Transverse colon (tissue), 4 donors: ENCODE data around the gene ACSL4. TPM values are rescaled to one million over a fixed set of nuclear protein-coding genes. Genes with fewer than 3 reads are reported as not detected.

Experiments used
- DNase-seq: peaks from one replicate; pipeline ENCODE4 v3.0.0-alpha.2; 2019
- H3K27ac ChIP-seq, 4 donors: fragments of 200-600 bp; sonication (generic); 2 replicates each; pipeline ENCODE4 v1.5.1; 2016 to 2018; ENCODE audit warnings: inconsistent platforms in 4 of 4
- H3K27me3 ChIP-seq: fragments of 200-600 bp; sonication (generic); 2 replicates; pipeline ENCODE4 v1.5.1; 2017; ENCODE audit warnings: inconsistent platforms
- H3K36me3 ChIP-seq, 4 donors: fragments of 200-600 bp; sonication (generic); 2 replicates each; pipeline ENCODE4 v1.5.1; 2017 to 2019; ENCODE audit warnings: inconsistent platforms in 4 of 4
- H3K4me1 ChIP-seq, 4 donors: fragments of 200-600 bp; sonication (generic); 2 replicates each; pipeline ENCODE4 v1.5.1; 2017 to 2020; ENCODE audit warnings: inconsistent platforms in 4 of 4
- H3K4me3 ChIP-seq, 4 donors: fragments of 200-600 bp; sonication (generic); 1 replicate in 1 of 4; 2 replicates in 3 of 4; pipeline versions ENCODE4 v1.5.1 to v1.6.1; 2017 to 2019; ENCODE audit warnings: inconsistent platforms in 4 of 4
- H3K9me3 ChIP-seq, 2 donors: fragments of 200-600 bp; sonication (generic); 2 replicates each; pipeline ENCODE4 v1.5.1; 2017 to 2019; ENCODE audit warnings: inconsistent platforms in 2 of 2
- EP300 ChIP-seq: sonication (generic); formaldehyde crosslinking; IDR thresholded peaks from one replicate; pipeline ENCODE4 v1.6.1; 2017; ENCODE audit warnings: antibody characterized with exemption, low read depth
- POLR2A ChIP-seq: fragments of 450-650 bp; IDR thresholded peaks from one replicate; pipeline ENCODE4 v1.6.1; 2016; ENCODE audit warnings: antibody characterized with exemption, mild to moderate bottlenecking, moderate library complexity
- POLR2AphosphoS5 ChIP-seq, 3 donors: sonication (generic); formaldehyde crosslinking; IDR thresholded peaks; one replicate each; pipeline ENCODE4 v1.6.1; 2016; ENCODE audit warnings: antibody characterized with exemption in 3 of 3
- WGBS, 2 donors: methylation state at CpG; one replicate each; pipeline ENCODE4 v1.1.5; 2018; ENCODE audit warnings: low coverage in 1 of 2; 5-methylcytosine and 5-hydroxymethylcytosine counted together
- in situ Hi-C, 4 donors: fragments of 200-750 bp; cut with MboI; loops; one replicate each; pipeline versions ENCODE4 v1.15.0 to v1.15.1; 2017; ENCODE audit warnings: low sequenced_read_pairs in 3 of 4, low pct_ligation_motif_present in 1 of 4, low pct_unique_long_range_greater_than_20kb in 1 of 4
- intact Hi-C: fragments of 100-400 bp; cut with DNase I; formaldehyde crosslinking; loops from one replicate; pipeline ENCODE4 v1.15.1; 2023; ENCODE audit warnings: low total_unique reads
- total RNA-seq, 4 donors: library from RNA; depleted of rRNA; stranded (reverse); fragments of >200 nt; gene quantifications; one replicate each; pipeline ENCODE4 v1.1.0, GENCODE V29; 2016
- TF ChIP-seq, protein P1 (sequence below), 5 experiments: fragments of 200-600 bp in 3 of 5; fragments of 450-650 bp in 2 of 5; sonication (generic) in 3 of 5; IDR thresholded peaks; 1 replicate in 2 of 5; 2 replicates in 3 of 5; pipeline ENCODE4 v1.5.1; 2016 to 2017; ENCODE audit warnings: antibody characterized with exemption in 5 of 5, inconsistent platforms in 3 of 5, mild to moderate bottlenecking in 2 of 5, moderate library complexity in 1 of 5

The ACSL4 gene
- total RNA-seq, 4 donors from 2014 or later = 8.2 to 20.8 (median 9.6) TPM

DNA sequence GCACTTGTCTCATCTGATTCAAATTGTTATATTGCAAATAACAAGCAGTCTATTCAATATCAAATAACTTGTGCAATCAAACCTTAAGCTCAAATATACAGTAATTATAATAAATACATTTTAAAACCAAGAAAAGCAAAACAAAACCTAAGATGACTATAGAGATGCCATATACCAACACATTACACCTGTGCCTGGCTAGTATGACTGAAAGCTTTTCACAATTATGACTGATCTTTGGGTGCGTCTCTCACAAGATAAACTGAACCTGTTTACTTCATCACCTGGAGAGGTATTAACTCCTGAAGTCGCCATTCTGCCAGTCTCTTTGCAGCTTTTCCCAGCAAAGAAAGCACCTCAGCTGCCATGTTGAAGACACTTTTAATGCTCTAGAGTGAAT is 41.3 kb downstream of the ACSL4 start:
- Histone ChIP-seq H3K36me3 (no peaks in the 10 kb centered on the region), H3K9me3 (no peaks in the 10 kb centered on the region), H3K4me1 (no peaks in the 10 kb centered on the region), H3K27me3 (no peaks in the 10 kb centered on the region), H3K4me3 (no peak overlapping the region), H3K27ac (no peak overlapping the region)
- WGBS, 2 donors = 52 to 57% methylated on average over 1 to 2 of the region's 2 CpGs
- TF ChIP-seq POLR2A (no peak), EP300 (no peak), POLR2AphosphoS5 (IDR thresholded peaks at IDR 0.05) (no peak)
- TF ChIP-seq, protein P1, sequence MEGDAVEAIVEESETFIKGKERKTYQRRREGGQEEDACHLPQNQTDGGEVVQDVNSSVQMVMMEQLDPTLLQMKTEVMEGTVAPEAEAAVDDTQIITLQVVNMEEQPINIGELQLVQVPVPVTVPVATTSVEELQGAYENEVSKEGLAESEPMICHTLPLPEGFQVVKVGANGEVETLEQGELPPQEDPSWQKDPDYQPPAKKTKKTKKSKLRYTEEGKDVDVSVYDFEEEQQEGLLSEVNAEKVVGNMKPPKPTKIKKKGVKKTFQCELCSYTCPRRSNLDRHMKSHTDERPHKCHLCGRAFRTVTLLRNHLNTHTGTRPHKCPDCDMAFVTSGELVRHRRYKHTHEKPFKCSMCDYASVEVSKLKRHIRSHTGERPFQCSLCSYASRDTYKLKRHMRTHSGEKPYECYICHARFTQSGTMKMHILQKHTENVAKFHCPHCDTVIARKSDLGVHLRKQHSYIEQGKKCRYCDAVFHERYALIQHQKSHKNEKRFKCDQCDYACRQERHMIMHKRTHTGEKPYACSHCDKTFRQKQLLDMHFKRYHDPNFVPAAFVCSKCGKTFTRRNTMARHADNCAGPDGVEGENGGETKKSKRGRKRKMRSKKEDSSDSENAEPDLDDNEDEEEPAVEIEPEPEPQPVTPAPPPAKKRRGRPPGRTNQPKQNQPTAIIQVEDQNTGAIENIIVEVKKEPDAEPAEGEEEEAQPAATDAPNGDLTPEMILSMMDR (IDR thresholded peaks at IDR 0.05) = no peak
- DNase-seq = no peak
- in situ Hi-C loops (no loop called here), intact Hi-C loops (no loop called here)

DNA sequence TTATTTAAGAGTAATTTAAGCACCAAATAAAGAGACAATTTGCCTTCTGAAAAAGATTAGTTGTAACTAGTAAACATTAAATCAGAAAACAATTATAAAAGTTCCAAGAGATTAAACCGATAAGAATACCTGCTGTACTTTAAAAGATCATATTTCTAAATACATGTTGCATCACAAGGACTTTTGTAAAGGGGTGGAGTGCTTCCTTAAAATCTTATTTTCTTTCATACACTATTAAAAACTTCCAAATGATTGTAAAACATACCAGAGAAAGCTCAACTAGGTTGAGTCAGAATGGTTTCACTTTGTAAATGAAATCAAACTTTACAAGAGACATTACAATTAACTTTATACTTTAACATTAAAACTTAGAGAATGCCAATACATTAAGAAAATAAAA is 41.8 kb downstream of the ACSL4 start:
- H3K27ac ChIP-seq = no peak overlapping the region
- no peaks in the 10 kb centered on the region for H3K27me3 ChIP-seq
- intact Hi-C loops (no loop called here), in situ Hi-C loops (no loop called here)
- no peaks in the 10 kb centered on the region for H3K4me1 ChIP-seq
- no peaks in the 10 kb centered on the region for H3K36me3 ChIP-seq
- TF ChIP-seq POLR2AphosphoS5 (IDR thresholded peaks at IDR 0.05) (no peak), EP300 (no peak), POLR2A (no peak)
- TF ChIP-seq, protein P1 (IDR thresholded peaks at IDR 0.05) = no peak
- 67 to 83% methylated on average over 1 of the region's 1 CpG for WGBS, 2 donors
- no peaks in the 10 kb centered on the region for H3K9me3 ChIP-seq
- no peak for DNase-seq
- H3K4me3 ChIP-seq = no peak overlapping the region

DNA sequence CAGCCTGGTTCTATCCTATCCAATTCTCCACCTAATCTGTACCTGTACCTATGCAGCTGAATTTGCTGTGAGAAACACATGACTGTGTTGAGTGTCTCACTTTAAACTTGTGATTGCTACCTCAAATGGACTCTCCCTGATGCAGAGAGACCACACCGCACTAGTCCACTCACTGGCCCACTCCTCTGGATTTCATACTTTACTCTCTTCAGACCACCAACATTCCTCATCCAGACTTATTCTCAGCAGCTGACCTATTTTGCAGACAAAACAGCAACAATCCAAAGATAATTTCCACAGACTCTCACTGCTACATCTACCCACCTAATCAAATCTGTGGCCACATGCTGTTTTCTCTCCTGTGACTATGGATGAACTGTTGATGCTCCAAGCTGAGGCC is 45.2 kb downstream of the ACSL4 start:
- in situ Hi-C loops = no loop called here
- no peaks in the 10 kb centered on the region for H3K9me3 ChIP-seq
- H3K36me3 ChIP-seq = no peaks in the 10 kb centered on the region
- no peak overlapping the region for H3K27ac ChIP-seq
- WGBS, 2 donors = 79% methylated on average over 1 of the region's 1 CpG; no CpG with 5 or more reads in 1 of the 2 donors
- intact Hi-C loops = no loop called here
- no peaks in the 10 kb centered on the region for H3K4me1 ChIP-seq
- no peak overlapping the region for H3K4me3 ChIP-seq
- TF ChIP-seq POLR2A = no peak
- TF ChIP-seq, protein P1 (IDR thresholded peaks at IDR 0.05) = no peak
- TF ChIP-seq EP300 = no peak
- TF ChIP-seq POLR2AphosphoS5 (IDR thresholded peaks at IDR 0.05) = no peak
- no peak for DNase-seq
- H3K27me3 ChIP-seq = no peaks in the 10 kb centered on the region

DNA sequence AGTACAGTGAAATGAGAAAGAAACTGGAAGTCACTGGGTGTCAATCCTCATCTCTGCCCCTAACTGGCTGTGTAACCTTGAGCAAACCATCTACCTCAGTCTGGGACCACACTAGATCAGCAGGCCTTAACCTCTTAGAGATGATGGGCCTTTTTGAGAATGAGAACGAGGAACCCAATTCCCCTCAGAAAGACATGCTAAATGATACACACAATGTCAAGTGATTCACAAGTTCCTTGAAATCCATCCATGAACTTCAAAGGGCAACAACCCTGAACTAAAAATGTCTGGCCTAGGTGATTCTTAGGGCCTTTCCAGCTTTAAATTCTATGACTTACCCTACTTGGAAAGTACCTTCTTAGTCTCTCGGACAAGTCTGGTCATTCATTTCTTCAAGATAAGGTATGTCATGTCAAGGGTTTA is 47.4 kb downstream of the ACSL4 start:
- Histone ChIP-seq H3K4me3 (no peak overlapping the region), H3K9me3 (no peaks in the 10 kb centered on the region), H3K4me1 (no peaks in the 10 kb centered on the region), H3K27ac (no peak overlapping the region), H3K36me3 (no peaks in the 10 kb centered on the region), H3K27me3 (no peaks in the 10 kb centered on the region)
- 65% methylated on average over 2 of the region's 2 CpGs; no CpG with 5 or more reads in 1 of the 2 donors for WGBS, 2 donors
- intact Hi-C loops = no loop called here
- DNase-seq = no peak
- no peak for TF ChIP-seq EP300
- TF ChIP-seq POLR2A = no peak
- no peak for TF ChIP-seq POLR2AphosphoS5 (IDR thresholded peaks at IDR 0.05)
- TF ChIP-seq, protein P1 (IDR thresholded peaks at IDR 0.05) = no peak
- in situ Hi-C loops = no loop called here
